HepG2 (cell line): ENCODE data around the gene SERTAD2. TPM values are rescaled to one million over a fixed set of nuclear protein-coding genes. Genes with fewer than 3 reads are reported as not detected.

Experiments used
- ATF5 ChIP-seq: sonication (generic); formaldehyde crosslinking; IDR thresholded peaks from 2 replicates; pipeline ENCODE4 v1.4.0; 2020; ENCODE audit warnings: mild to moderate bottlenecking, low read depth, missing genetic modification reagents
- DMTF1 ChIP-seq: sonication (generic); formaldehyde crosslinking; IDR thresholded peaks from 2 replicates; pipeline ENCODE4 v1.4.0; 2020; ENCODE audit warnings: mild to moderate bottlenecking, missing genetic modification reagents
- DNMT1 ChIP-seq: sonication (generic); formaldehyde crosslinking; IDR thresholded peaks from 2 replicates; pipeline ENCODE4 v1.5.1; 2020; ENCODE audit warnings: mild to moderate bottlenecking, missing genetic modification reagents
- EZH2 ChIP-seq: conservative IDR thresholded peaks from 2 replicates; pipeline ENCODE4 v1.6.1; 2012; ENCODE audit warnings: mild to moderate bottlenecking, low read depth, low read length, moderate library complexity
- FIP1L1 ChIP-seq: fragments of 200-400 bp; formaldehyde crosslinking; IDR thresholded peaks from 2 replicates; pipeline ENCODE4 v1.6.1; 2018; ENCODE audit warnings: low read depth, mild to moderate bottlenecking, low read length, moderate library complexity, borderline replicate concordance; ENCODE audit not compliant: insufficient read depth
- FUBP1 ChIP-seq: sonication (generic); formaldehyde crosslinking; IDR thresholded peaks from 2 replicates; pipeline ENCODE4 v1.5.1; 2020; ENCODE audit warnings: missing genetic modification reagents, mild to moderate bottlenecking, borderline replicate concordance
- MTA3 ChIP-seq: sonication (generic); formaldehyde crosslinking; IDR thresholded peaks from 2 replicates; pipeline ENCODE4 v1.4.0; 2020; ENCODE audit warnings: missing genetic modification reagents
- MTF1 ChIP-seq: sonication (generic); formaldehyde crosslinking; IDR thresholded peaks from 2 replicates; pipeline ENCODE4 v1.5.0; 2020; ENCODE audit warnings: missing genetic modification reagents
- MXD4 ChIP-seq: IDR thresholded peaks from 2 replicates; pipeline ENCODE4 v1.6.1; 2016; ENCODE audit warnings: mild to moderate bottlenecking, missing biosample characterization, missing genetic modification reagents
- PAF1 ChIP-seq: IDR thresholded peaks from 2 replicates; pipeline ENCODE4 v1.6.1; 2016; ENCODE audit warnings: missing genetic modification reagents, missing compliant biosample characterization
- PLSCR1 ChIP-seq: sonication (generic); formaldehyde crosslinking; IDR thresholded peaks from 2 replicates; pipeline ENCODE4 v1.5.0; 2020; ENCODE audit warnings: missing genetic modification reagents, mild to moderate bottlenecking, borderline replicate concordance
- SIX1 ChIP-seq: sonication (generic); formaldehyde crosslinking; IDR thresholded peaks from 2 replicates; pipeline ENCODE4 v1.4.0; 2020; ENCODE audit warnings: missing genetic modification reagents, borderline replicate concordance
- YEATS2 ChIP-seq: sonication (generic); formaldehyde crosslinking; IDR thresholded peaks from 2 replicates; pipeline ENCODE4 v1.4.0; 2020; ENCODE audit warnings: missing genetic modification reagents, borderline replicate concordance
- ZC3H13 ChIP-seq: sonication (generic); formaldehyde crosslinking; IDR thresholded peaks from 2 replicates; pipeline ENCODE4 v1.8.1; 2023; ENCODE audit warnings: mild to moderate bottlenecking, missing genetic modification reagents, moderate library complexity
- ZNF501 ChIP-seq: sonication (generic); formaldehyde crosslinking; IDR thresholded peaks from 2 replicates; pipeline ENCODE4 v1.5.1; 2020; ENCODE audit warnings: mild to moderate bottlenecking, moderate library complexity, missing genetic modification reagents
- ZNF574 ChIP-seq: sonication (generic); formaldehyde crosslinking; IDR thresholded peaks from 2 replicates; pipeline ENCODE4 v1.4.0; 2020; ENCODE audit warnings: missing genetic modification reagents
- polyA plus RNA-seq, 8 experiments: library from polyadenylated mRNA; depleted of rRNA in 3 of 8; stranded (reverse) in 7 of 8; unstranded in 1 of 8; fragments of >200 nt; fragmentation: Illumina TruSeq in 4 of 8; extraction: Trizol in 4 of 8; gene quantifications; 2 replicates each; pipeline versions ENCODE4 v1.2.1 to v1.2.3, GENCODE V29; 2011 to 2016; ENCODE audit warnings: low read depth in 4 of 8, missing spikeins in 1 of 8, mixed read lengths in 1 of 8; ENCODE audit not compliant: insufficient read depth in 1 of 8
- total RNA-seq, 5 experiments: library from RNA; depleted of rRNA; stranded (reverse); fragments of >200 nt; fragmentation: Illumina TruSeq; extraction: Trizol; gene quantifications; 2 replicates each; pipeline ENCODE4 v1.2.3, GENCODE V29; 2016; ENCODE audit warnings: low read depth in 1 of 5
- TF ChIP-seq, protein P1 (sequence below): sonication (generic); formaldehyde crosslinking; IDR thresholded peaks from 2 replicates; pipeline ENCODE4 v1.9.0; 2022; ENCODE audit warnings: low read depth, missing genetic modification reagents

Gene SERTAD2
- total and polyA plus RNA-seq, 2 of the 13 experiments (the other 11 are each of a cell fraction or from before 2014, with no cell fraction given) = 6.7 to 22.6 TPM

DNA sequence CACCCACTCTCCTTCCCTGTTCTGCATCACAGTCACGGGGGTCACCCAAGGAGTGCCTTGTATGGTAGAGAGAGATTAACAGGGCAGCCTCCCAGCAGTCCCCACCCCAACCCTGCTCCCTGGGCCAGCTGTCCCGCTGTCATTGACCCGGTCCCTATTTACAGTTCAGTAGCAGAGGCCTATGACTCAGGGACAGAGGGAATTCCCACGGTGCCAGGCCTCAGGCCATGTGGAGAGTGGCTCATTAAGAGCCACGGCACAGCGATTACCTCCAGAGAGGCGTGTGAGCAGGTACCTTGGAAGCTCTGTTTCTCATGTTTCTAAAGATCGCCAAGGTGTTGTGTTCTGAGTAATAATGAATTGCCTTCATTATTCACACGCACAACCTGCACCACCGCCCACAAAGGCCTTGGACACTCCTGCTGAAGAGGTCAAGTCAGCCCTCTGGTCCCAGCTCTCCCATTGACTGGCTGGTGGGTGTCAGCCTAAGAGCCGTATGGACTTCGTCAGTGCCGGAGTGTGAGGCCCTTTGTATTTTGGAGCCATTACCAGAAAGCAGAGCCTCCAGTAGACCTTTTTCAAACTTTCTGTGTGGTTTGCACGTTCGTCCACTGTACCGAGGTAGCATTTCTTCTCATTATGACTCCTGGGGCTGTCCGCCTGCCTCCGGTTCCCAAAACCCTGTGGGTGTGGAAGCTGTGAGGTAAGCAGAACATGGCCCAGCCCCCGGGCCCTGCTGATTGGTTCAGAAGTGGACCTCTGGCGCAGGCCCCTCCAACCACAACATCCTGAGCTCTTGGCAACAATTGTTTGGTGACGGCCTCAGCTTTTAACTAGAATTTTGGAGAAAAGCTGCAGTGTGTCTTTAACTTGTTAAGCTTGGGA, 47.0 kb downstream of the SERTAD2 start (continued):
- TF ChIP-seq, protein P1, sequence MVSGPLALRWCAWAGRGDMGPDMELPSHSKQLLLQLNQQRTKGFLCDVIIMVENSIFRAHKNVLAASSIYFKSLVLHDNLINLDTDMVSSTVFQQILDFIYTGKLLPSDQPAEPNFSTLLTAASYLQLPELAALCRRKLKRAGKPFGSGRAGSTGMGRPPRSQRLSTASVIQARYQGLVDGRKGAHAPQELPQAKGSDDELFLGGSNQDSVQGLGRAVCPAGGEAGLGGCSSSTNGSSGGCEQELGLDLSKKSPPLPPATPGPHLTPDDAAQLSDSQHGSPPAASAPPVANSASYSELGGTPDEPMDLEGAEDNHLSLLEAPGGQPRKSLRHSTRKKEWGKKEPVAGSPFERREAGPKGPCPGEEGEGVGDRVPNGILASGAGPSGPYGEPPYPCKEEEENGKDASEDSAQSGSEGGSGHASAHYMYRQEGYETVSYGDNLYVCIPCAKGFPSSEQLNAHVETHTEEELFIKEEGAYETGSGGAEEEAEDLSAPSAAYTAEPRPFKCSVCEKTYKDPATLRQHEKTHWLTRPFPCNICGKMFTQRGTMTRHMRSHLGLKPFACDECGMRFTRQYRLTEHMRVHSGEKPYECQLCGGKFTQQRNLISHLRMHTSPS (CRISPR knock-in tag) = peak; percentile 69; the same call in 1 of the 2 replicates
- TF ChIP-seq FIP1L1 = no peak
- TF ChIP-seq ZC3H13 (CRISPR knock-in tag) = no peak
- peak; percentile 31; the same call in 1 of the 2 replicates for TF ChIP-seq ZNF501 (CRISPR knock-in tag)
- no peak for TF ChIP-seq SIX1 (CRISPR knock-in tag)
- TF ChIP-seq PLSCR1 (CRISPR knock-in tag) = no peak
- TF ChIP-seq MXD4 (CRISPR knock-in tag) = peak; percentile 42; the same call in 1 of the 2 replicates
- TF ChIP-seq YEATS2 (CRISPR knock-in tag) = no peak
- TF ChIP-seq PAF1 = no peak
- TF ChIP-seq DMTF1 (CRISPR knock-in tag) = no peak
- TF ChIP-seq FUBP1 (CRISPR knock-in tag) = no peak
- TF ChIP-seq DNMT1 (CRISPR knock-in tag) = no peak
- TF ChIP-seq EZH2 = no peak
- no peak; the same call in 1 of the 2 replicates for TF ChIP-seq ZNF574 (CRISPR knock-in tag)
- no peak for TF ChIP-seq MTF1
- TF ChIP-seq ATF5 (CRISPR knock-in tag) = 0 out of 2 replicates have a peak, but pooled peaks have one; percentile 55
- no peak for TF ChIP-seq MTA3 (CRISPR knock-in tag)
